Heart left ventricle (tissue), 13 donors: ENCODE measurements around the gene POLD1.

Experiments
- POLR2A ChIP-seq, 2 donors: fragments of 450-650 bp; IDR thresholded peaks; one replicate each; pipeline ENCODE4 v1.6.1; 2017; ENCODE audit warnings: antibody characterized with exemption in 2 of 2, mild to moderate bottlenecking in 2 of 2, moderate library complexity in 2 of 2
- TF ChIP-seq, protein P1 (sequence below), 12 donors: fragments of 200-600 bp; sonication (generic) in 4 of 12; IDR thresholded peaks; one replicate each; pipeline versions ENCODE4 v1.5.0 to v1.8.0; 2018 to 2022; ENCODE audit warnings: antibody characterized with exemption in 12 of 12, mild to moderate bottlenecking in 5 of 12
- donor health status: ischemic (EF 13 %, LVEDD 7.1; RV severe dilation, severe dysfunction).
- donor health status: DM: no; HTN: yes; CAD: no.
- donor health status: DM: no; HTN: no; CAD: no.
- donor health status: ischemic (EF 25% LVEDD 6.9; RV normal size, moderate dysfunction).
- donor health status: ischemic (EF 25% LVEDD 5.7; RV mildly dilated, moderate dysfunction).
- donor health status: ischemic (EF 35%, LVEDD 5.7; RV mildly dilated, moderate dysfunction).
- donor health status: nonischemic (EF 11% LVEDD 7.7; RV severe dilation, severe dysfunction).
- donor health status: DM: yes; HTN: yes; CAD: no.
- donor health status: PGD.
- donor health status: ischemic (EF 29% LVEDD 5.4; RV normal size, mild dysfunction).
- donor health status: nonischemic (EF 23%, LVEDD 6.1; RV moderate dilation, normal function).

DNA sequence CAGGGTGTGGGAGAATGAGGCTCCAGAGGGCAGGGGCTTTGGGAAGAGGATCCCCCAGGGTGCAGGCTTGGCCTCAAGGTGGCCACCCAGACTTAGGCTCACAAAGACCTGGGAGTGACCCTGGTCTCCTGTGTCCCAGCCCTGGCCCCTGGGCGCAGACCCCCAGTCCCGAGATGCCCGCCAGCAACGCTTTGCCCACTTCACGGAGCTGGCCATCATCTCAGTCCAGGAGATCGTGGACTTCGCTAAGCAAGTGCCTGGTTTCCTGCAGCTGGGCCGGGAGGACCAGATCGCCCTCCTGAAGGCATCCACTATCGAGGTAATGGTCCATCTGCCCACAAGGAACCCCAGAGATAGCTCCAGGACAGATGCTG is 5.3 kb upstream of the POLD1 start:
- TF ChIP-seq, protein P1, sequence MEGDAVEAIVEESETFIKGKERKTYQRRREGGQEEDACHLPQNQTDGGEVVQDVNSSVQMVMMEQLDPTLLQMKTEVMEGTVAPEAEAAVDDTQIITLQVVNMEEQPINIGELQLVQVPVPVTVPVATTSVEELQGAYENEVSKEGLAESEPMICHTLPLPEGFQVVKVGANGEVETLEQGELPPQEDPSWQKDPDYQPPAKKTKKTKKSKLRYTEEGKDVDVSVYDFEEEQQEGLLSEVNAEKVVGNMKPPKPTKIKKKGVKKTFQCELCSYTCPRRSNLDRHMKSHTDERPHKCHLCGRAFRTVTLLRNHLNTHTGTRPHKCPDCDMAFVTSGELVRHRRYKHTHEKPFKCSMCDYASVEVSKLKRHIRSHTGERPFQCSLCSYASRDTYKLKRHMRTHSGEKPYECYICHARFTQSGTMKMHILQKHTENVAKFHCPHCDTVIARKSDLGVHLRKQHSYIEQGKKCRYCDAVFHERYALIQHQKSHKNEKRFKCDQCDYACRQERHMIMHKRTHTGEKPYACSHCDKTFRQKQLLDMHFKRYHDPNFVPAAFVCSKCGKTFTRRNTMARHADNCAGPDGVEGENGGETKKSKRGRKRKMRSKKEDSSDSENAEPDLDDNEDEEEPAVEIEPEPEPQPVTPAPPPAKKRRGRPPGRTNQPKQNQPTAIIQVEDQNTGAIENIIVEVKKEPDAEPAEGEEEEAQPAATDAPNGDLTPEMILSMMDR (IDR thresholded peaks at IDR 0.05), result no peak
- no peak for TF ChIP-seq POLR2A (IDR thresholded peaks at IDR 0.05)
